Mammary epithelial cell (primary cell): ENCODE data around the gene ZNF662.

Source experiments
- EZH2 ChIP-seq: IDR thresholded peaks from 2 replicates; pipeline ENCODE4 v1.6.1; 2012; ENCODE audit warnings: low read length, inconsistent platforms, borderline replicate concordance
- TF ChIP-seq, protein P1 (sequence below), 2 donors: IDR thresholded peaks in 1 of 2; conservative IDR thresholded peaks in 1 of 2; 2 replicates each; pipeline ENCODE4 v1.5.1; 2011 to 2012; ENCODE audit warnings: inconsistent platforms in 2 of 2, low read length in 2 of 2, mild to moderate bottlenecking in 2 of 2, control low read depth in 1 of 2, low read depth in 1 of 2; ENCODE audit not compliant: insufficient read depth in 1 of 2; ENCODE audit errors: extremely low read depth in 1 of 2

DNA sequence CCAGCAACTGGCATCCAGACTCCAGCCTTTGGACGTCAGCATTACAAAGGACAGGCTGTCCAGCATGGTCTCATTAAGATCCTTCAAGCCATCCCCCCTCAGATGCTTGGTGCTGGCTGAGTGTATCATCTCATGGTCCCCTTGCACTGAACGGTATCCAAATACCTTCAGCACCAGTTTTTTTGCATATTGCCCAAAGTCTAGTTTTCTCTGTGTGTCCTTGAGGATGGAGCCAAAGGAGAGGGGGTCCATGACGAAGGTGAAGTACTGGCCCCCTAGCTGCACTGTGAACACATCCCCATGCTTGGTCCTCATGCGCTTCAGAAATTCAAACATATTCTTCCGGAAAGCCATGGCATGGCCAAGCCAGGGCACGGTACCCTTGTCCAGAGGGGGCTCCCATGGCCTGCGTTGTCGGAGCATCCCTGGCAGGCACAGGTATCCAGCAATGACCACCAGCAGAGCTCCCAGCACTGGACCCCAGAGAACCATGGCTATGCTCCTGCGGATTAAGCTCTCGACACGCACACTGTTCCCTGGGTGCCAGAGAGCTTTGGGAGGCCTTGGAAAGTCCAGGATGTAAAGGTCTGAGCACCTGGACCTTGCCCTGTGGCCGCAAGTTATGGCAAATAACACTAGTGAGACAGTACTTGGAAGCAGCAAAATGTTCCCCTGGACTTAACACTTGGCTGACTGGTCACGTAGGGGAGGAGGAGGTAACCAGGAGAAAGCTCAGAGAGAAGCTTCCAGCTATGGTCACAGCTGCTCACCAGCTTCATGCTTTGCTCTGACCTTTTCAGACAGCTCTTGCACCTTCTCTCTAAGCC is 30.4 kb upstream of the ZNF662 start, which contains the start of gene CYP8B1:
- TF ChIP-seq, protein P1, sequence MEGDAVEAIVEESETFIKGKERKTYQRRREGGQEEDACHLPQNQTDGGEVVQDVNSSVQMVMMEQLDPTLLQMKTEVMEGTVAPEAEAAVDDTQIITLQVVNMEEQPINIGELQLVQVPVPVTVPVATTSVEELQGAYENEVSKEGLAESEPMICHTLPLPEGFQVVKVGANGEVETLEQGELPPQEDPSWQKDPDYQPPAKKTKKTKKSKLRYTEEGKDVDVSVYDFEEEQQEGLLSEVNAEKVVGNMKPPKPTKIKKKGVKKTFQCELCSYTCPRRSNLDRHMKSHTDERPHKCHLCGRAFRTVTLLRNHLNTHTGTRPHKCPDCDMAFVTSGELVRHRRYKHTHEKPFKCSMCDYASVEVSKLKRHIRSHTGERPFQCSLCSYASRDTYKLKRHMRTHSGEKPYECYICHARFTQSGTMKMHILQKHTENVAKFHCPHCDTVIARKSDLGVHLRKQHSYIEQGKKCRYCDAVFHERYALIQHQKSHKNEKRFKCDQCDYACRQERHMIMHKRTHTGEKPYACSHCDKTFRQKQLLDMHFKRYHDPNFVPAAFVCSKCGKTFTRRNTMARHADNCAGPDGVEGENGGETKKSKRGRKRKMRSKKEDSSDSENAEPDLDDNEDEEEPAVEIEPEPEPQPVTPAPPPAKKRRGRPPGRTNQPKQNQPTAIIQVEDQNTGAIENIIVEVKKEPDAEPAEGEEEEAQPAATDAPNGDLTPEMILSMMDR (conservative IDR thresholded peaks at IDR 0.05 in 1 of 2, IDR thresholded peaks at IDR 0.05 in 1 of 2; ENCODE audit: extremely low read depth in 1 of 2, insufficient read depth in 1 of 2, low read depth in 1 of 2, low read length in 2 of 2): no peak
- TF ChIP-seq EZH2: no peak
